Measurements from ENCODE around the gene GPR142. TPM values are rescaled to one million over a fixed set of nuclear protein-coding genes. Genes with fewer than 3 reads are reported as not detected.
A peak's percentile ranks its signal among the peaks of the same experiment; 100 is the strongest.

GPR142 gene
- total and polyA plus RNA-seq, 10 of the 15 experiments (the other 5 are each of a cell fraction or from before 2014, with no cell fraction given) = not detected

GRCh38 chr17:74380086-74380958 lies 13.0 kb downstream of the GPR142 start:
- ChIA-PET SMC1A (ENCODE audit: uncharacterized antibody, unreplicated experiment) (interaction anchor here (1.1 to 4.5 kb wide), 15 partner anchors 9 to 151 kb away, joined by 3 to 39 read pairs (median 6); partner anchors contain the start of genes CD300LB and GPR142), RAD21 (ENCODE audit: unreplicated experiment) (interaction anchor here (0.8 to 3.8 kb wide), 12 partner anchors 11 to 154 kb away, joined by 3 to 45 read pairs (median 8); partner anchors contain the start of genes CD300LB and GPR142), CTCF (interaction anchor here (0.7 to 11.5 kb wide), 19 partner anchors 11 to 244 kb away, joined by 3 to 314 read pairs (median 7); partner anchors contain the start of genes CD300LB and GPR142), POLR2A (interaction anchor here (0.5 to 1.7 kb wide), 4 partner anchors 31 to 115 kb away, joined by 3 to 10 read pairs (median 4); no protein-coding TSS in a partner anchor)
- H3K4me2 ChIP-seq (ENCODE audit: control insufficient read depth, insufficient read depth) = no peak overlapping the region
- no peak overlapping the region for H3K27ac ChIP-seq (ENCODE audit: control insufficient read depth, insufficient read depth)
- intact Hi-C loops (cut with micrococcal nuclease; ENCODE audit: unreplicated experiment) = no loop called here
- no peak for FAIRE-seq
- in situ Hi-C loops (cut with MboI) = no loop called here
- no peaks in the 10 kb centered on the region for H3K79me2 ChIP-seq (ENCODE audit: control insufficient read depth, insufficient read depth, low read length)
- H2AFZ ChIP-seq (ENCODE audit: control insufficient read depth, low read depth, low read length) = no peak overlapping the region
- no peak overlapping the region for H3K9ac ChIP-seq (ENCODE audit: control insufficient read depth, insufficient read depth, low read length)
- no peak overlapping the region for H3K4me3 ChIP-seq
- 19% methylated on average over 11 of the region's 17 CpGs for WGBS (ENCODE audit: insufficient coverage, insufficient replicate concordance, low lambda C conversion rate, missing lambda C conversion rate)
- no TSS peak for BruUV-seq (replicated peaks)
- H4K20me1 ChIP-seq (ENCODE audit: control insufficient read depth, insufficient read depth) = no peaks in the 10 kb centered on the region
- no peak for DNase-seq (ENCODE audit: low read depth, low spot score)
- ATAC-seq = peak; percentile 11; the same call in 1 of the 3 replicates
- no peaks in the 10 kb centered on the region for H3K36me3 ChIP-seq (ENCODE audit: control insufficient read depth in 2 of 2, insufficient read depth in 2 of 2, low read length in 1 of 2)
- H3K9me3 ChIP-seq (replicated peaks; ENCODE audit: control insufficient read depth, insufficient read depth, low read length) = no peaks in the 10 kb centered on the region
- no peaks in the 10 kb centered on the region for H3K4me1 ChIP-seq (ENCODE audit: control insufficient read depth, insufficient read depth, low read length)
- no peaks in the 10 kb centered on the region for H3K27me3 ChIP-seq (replicated peaks in 1 of 2; ENCODE audit: control insufficient read depth in 2 of 2, insufficient read depth in 2 of 2, low read length in 1 of 2)
- TF ChIP-seq HSF1 (IDR thresholded peaks at IDR 0.05; ENCODE audit: low read depth, low read length) = no peak
- TF ChIP-seq SP1 (IDR thresholded peaks at IDR 0.05; ENCODE audit: low read depth, low read length) = no peak
- TF ChIP-seq RAD21 (IDR thresholded peaks at IDR 0.05; ENCODE audit: insufficient read depth, low read depth, low read length) = no peak
- TF ChIP-seq KDM1A (IDR thresholded peaks at IDR 0.05; ENCODE audit: borderline replicate concordance) = no peak
- 0 out of 2 replicates have a peak, but pooled peaks have one; percentile 5 for TF ChIP-seq SMC3 (IDR thresholded peaks at IDR 0.05; ENCODE audit: borderline replicate concordance, low read length)
- no peak for TF ChIP-seq HDAC6 (IDR thresholded peaks at IDR 0.05; ENCODE audit: unreplicated experiment)
- no peak for TF ChIP-seq HCFC1 (IDR thresholded peaks at IDR 0.05; ENCODE audit: low read length)
- TF ChIP-seq RELB (IDR thresholded peaks at IDR 0.05; ENCODE audit: low read depth) = no peak
- peak in 2 of 3 experiments; percentile 12 to 34; a peak in 2 of 6 replicates for TF ChIP-seq CTCF (IDR thresholded peaks at IDR 0.05 in 2 of 3, conservative IDR thresholded peaks at IDR 0.05 in 1 of 3; ENCODE audit: control insufficient read depth in 2 of 3, extremely low read depth in 1 of 3, insufficient read depth in 1 of 3, low read depth in 3 of 3, low read length in 3 of 3)
- TF ChIP-seq FOXM1 (IDR thresholded peaks at IDR 0.05; ENCODE audit: low read depth, low read length) = no peak
- no peak for TF ChIP-seq REST (IDR thresholded peaks at IDR 0.05; ENCODE audit: low read depth, low read length)

Measured in GM12878 (cell line).